HCT116 (cell line): Measurements from ENCODE around the gene KIAA1671. TPM values are rescaled to one million over a fixed set of nuclear protein-coding genes. Genes with fewer than 3 reads are reported as not detected.
A peak's percentile ranks its signal among the peaks of the same experiment; 100 is the strongest.

Experiments
- ATAC-seq: fragments of 200-7000 bp; cut with Tn5 transposase; 2 replicates; pipeline ENCODE4 v1.9.1; 2020; ENCODE audit warnings: mild to moderate bottlenecking, moderate library complexity
- Bru-seq: library from RNA; stranded (reverse); fragments of 400-500 nt; gene quantifications from one replicate; lab custom pipeline; 2021; lab: Mats Ljungman, UMichigan
- BruChase-seq, 2 experiments: library from RNA; stranded (reverse); fragments of 400-500 nt; gene quantifications; one replicate each; lab custom pipeline; 2021; lab: Mats Ljungman, UMichigan
- BruUV-seq: library from RNA; stranded (reverse); fragments of 400-500 nt; replicated peaks from 2 replicates; lab custom pipeline; 2021; lab: Mats Ljungman, UMichigan
- CTCF ChIA-PET: fragments of 300-600 bp; sonication (Branson Sonifier 250); formaldehyde crosslinking; loops from one replicate; lab custom pipeline; 2021; ENCODE audit warnings: antibody characterized with exemption; lab: Charles Lee
- POLR2A ChIA-PET: fragments of 300-600, 350-600 bp; sonication (Branson Sonifier 250); formaldehyde crosslinking; loops from one replicate; lab custom pipeline; 2021; ENCODE audit warnings: antibody characterized with exemption; lab: Charles Lee
- RAD21 ChIA-PET, 2 experiments: fragments of 300-600 bp; sonication (Branson Sonifier 250); formaldehyde crosslinking; loops; one replicate each; lab custom pipeline; 2023; ENCODE audit warnings: low total read pairs in 2 of 2; ENCODE audit not compliant: uncharacterized antibody in 2 of 2, unreplicated experiment in 2 of 2, low non-redundant PET in 1 of 2; lab: Charles Lee
- DNase-seq: peaks from one replicate; pipeline ENCODE4 v3.0.0-alpha.2; 2010; ENCODE audit warnings: low read depth, low spot score
- H2AFZ ChIP-seq: fragments of 200-600 bp; shearing (Covaris generic), sonication (generic); 2 replicates; pipeline ENCODE4 v1.6.1; 2017; ENCODE audit warnings: low read depth, mixed run types, mixed read lengths, antibody characterized with exemption, low read length; ENCODE audit not compliant: poor library complexity, severe bottlenecking
- H3K27ac ChIP-seq: 2 replicates; pipeline ENCODE4 v1.5.1; 2012; ENCODE audit warnings: low read depth, low read length
- H3K27me3 ChIP-seq: fragments of 200-600 bp; sonication (generic); 2 replicates; pipeline ENCODE4 v1.6.1; 2016; ENCODE audit warnings: mixed run types, low read length, mixed read lengths; ENCODE audit not compliant: insufficient read depth
- H3K36me3 ChIP-seq, 2 experiments: fragments of 200-500 bp in 1 of 2; fragments of 200-600 bp in 1 of 2; sonication (Bioruptor generic) in 1 of 2; sonication (generic) in 1 of 2; 2 replicates each; pipeline versions ENCODE4 v1.5.1 to v1.6.1; 2014 to 2016; ENCODE audit warnings: low read length in 2 of 2, inconsistent platforms in 1 of 2, mixed read lengths in 1 of 2, mixed run types in 1 of 2; ENCODE audit not compliant: insufficient read depth in 2 of 2, control insufficient read depth in 1 of 2
- H3K4me1 ChIP-seq, 2 experiments: fragments of 200-600 bp in 1 of 2; sonication (generic) in 1 of 2; 2 replicates each; pipeline versions ENCODE4 v1.5.1 to v1.6.1; 2012 to 2017; ENCODE audit warnings: low read length in 2 of 2, inconsistent platforms in 1 of 2, mild to moderate bottlenecking in 1 of 2, mixed read lengths in 1 of 2, mixed run types in 1 of 2, moderate library complexity in 1 of 2; ENCODE audit not compliant: insufficient read depth in 2 of 2, control insufficient read depth in 1 of 2
- H3K4me2 ChIP-seq: fragments of 200-600 bp; sonication (generic); 2 replicates; pipeline ENCODE4 v1.6.1; 2017; ENCODE audit warnings: mixed run types, low read length, mixed read lengths
- H3K4me3 ChIP-seq, 2 experiments: fragments of 200-600 bp in 1 of 2; sonication (generic) in 1 of 2; replicated peaks in 1 of 2; 2 replicates each; pipeline ENCODE4 v1.5.1; 2011 to 2016; ENCODE audit warnings: low read length in 2 of 2, control low read depth in 1 of 2, low read depth in 1 of 2, mild to moderate bottlenecking in 1 of 2, mixed read lengths in 1 of 2, mixed run types in 1 of 2
- H3K79me2 ChIP-seq: fragments of 200-600 bp; sonication (generic); 2 replicates; pipeline ENCODE4 v1.6.1; 2017; ENCODE audit warnings: mild to moderate bottlenecking, mixed run types, low read length, moderate library complexity, mixed read lengths; ENCODE audit not compliant: insufficient read depth
- H3K9ac ChIP-seq: fragments of 200-600 bp; sonication (generic); 2 replicates; pipeline ENCODE4 v1.6.1; 2016; ENCODE audit warnings: low read length, mixed read lengths
- H3K9me2 ChIP-seq: fragments of 200-600 bp; sonication (generic), shearing (Covaris generic); 2 replicates; pipeline ENCODE4 v1.6.1; 2017; ENCODE audit warnings: mixed run types, mild to moderate bottlenecking, moderate library complexity; ENCODE audit not compliant: insufficient read depth
- H3K9me3 ChIP-seq, 2 experiments: fragments of 200-500 bp in 1 of 2; fragments of 200-600 bp in 1 of 2; sonication (Bioruptor generic) in 1 of 2; sonication (generic) in 1 of 2; 2 replicates each; pipeline ENCODE4 v1.6.1; 2014 to 2017; ENCODE audit warnings: low read length in 2 of 2, mixed read lengths in 2 of 2, inconsistent platforms in 1 of 2, low read depth in 1 of 2, mild to moderate bottlenecking in 1 of 2, mixed run types in 1 of 2, moderate library complexity in 1 of 2; ENCODE audit not compliant: control insufficient read depth in 1 of 2, insufficient read depth in 1 of 2
- H4K20me1 ChIP-seq: fragments of 200-600 bp; sonication (generic), shearing (Covaris generic); 2 replicates; pipeline ENCODE4 v1.6.1; 2017; ENCODE audit warnings: mixed run types, mild to moderate bottlenecking, moderate library complexity; ENCODE audit not compliant: insufficient read depth
- CEBPB ChIP-seq: IDR thresholded peaks from 2 replicates; pipeline ENCODE4 v1.6.1; 2012; ENCODE audit warnings: low read depth
- EGR1 ChIP-seq: IDR thresholded peaks from 2 replicates; pipeline ENCODE4 v1.6.1; 2012; ENCODE audit warnings: low read depth
- ELF1 ChIP-seq: IDR thresholded peaks from 2 replicates; pipeline ENCODE4 v1.6.1; 2012; ENCODE audit warnings: low read depth, borderline replicate concordance
- EZH2 ChIP-seq: fragments of 200-600 bp; sonication (generic); IDR thresholded peaks from 2 replicates; pipeline ENCODE4 v1.6.1; 2017; ENCODE audit warnings: antibody characterized with exemption, mixed run types
- EZH2phosphoT487 ChIP-seq: fragments of 200-600 bp; IDR thresholded peaks from 2 replicates; pipeline ENCODE4 v1.6.1; 2018; ENCODE audit warnings: antibody characterized with exemption, borderline replicate concordance
- FOSL1 ChIP-seq: IDR thresholded peaks from 2 replicates; pipeline ENCODE4 v1.6.1; 2012; ENCODE audit warnings: low read depth
- JUND ChIP-seq: IDR thresholded peaks from 2 replicates; pipeline ENCODE4 v1.6.1; 2012
- RAD21 ChIP-seq: IDR thresholded peaks from 2 replicates; pipeline ENCODE4 v1.6.1; 2012; ENCODE audit warnings: low read depth, mild to moderate bottlenecking
- SIN3A ChIP-seq: IDR thresholded peaks from 2 replicates; pipeline ENCODE4 v1.6.1; 2012; ENCODE audit warnings: low read depth
- SP1 ChIP-seq: IDR thresholded peaks from 2 replicates; pipeline ENCODE4 v1.6.1; 2012; ENCODE audit warnings: low read depth
- TCF7L2 ChIP-seq: IDR thresholded peaks from 2 replicates; pipeline ENCODE4 v1.7.0; 2011; ENCODE audit warnings: borderline replicate concordance, inconsistent platforms; ENCODE audit not compliant: insufficient read depth, insufficient read length; ENCODE audit errors: extremely low read depth
- YY1 ChIP-seq: IDR thresholded peaks from 2 replicates; pipeline ENCODE4 v1.6.1; 2011; ENCODE audit warnings: low read length, low read depth, moderate library complexity, mild to moderate bottlenecking; ENCODE audit not compliant: insufficient replicate concordance; ENCODE audit errors: extremely low read depth
- ZFX ChIP-seq: fragments of 450-650 bp; IDR thresholded peaks from 2 replicates; pipeline ENCODE4 v1.6.1; 2017
- intact Hi-C: fragments of 100-400 bp; cut with micrococcal nuclease; formaldehyde crosslinking; loops from 2 replicates; pipeline ENCODE4 v1.10.0; 2022
- long read RNA-seq: library from polyadenylated mRNA; unstranded; transcript quantifications from one replicate; pipeline ENCODE4 v2.0.0, GENCODE V29; 2021; ENCODE audit not compliant: unreplicated experiment
- polyA plus RNA-seq: library from polyadenylated mRNA; unstranded; fragments of >200 nt; gene quantifications from 2 replicates; pipeline ENCODE4 v1.2.1, GENCODE V29; 2012; ENCODE audit warnings: missing spikeins
- total RNA-seq: library from RNA; stranded (reverse); gene quantifications from one replicate; pipeline ENCODE4 v1.2.1, GENCODE V29; 2021; ENCODE audit not compliant: unreplicated experiment
- TF ChIP-seq, protein P1 (sequence below), 3 experiments: fragments of 200-600 bp in 1 of 3; sonication (generic) in 1 of 3; IDR thresholded peaks in 2 of 3; conservative IDR thresholded peaks in 1 of 3; 2 replicates each; pipeline ENCODE4 v1.5.1; 2012 to 2017; ENCODE audit warnings: low read depth in 2 of 3, low read length in 2 of 3, antibody characterized with exemption in 1 of 3, borderline replicate concordance in 1 of 3, control low read depth in 1 of 3, mild to moderate bottlenecking in 1 of 3, mixed read lengths in 1 of 3, mixed run types in 1 of 3, moderate library complexity in 1 of 3; ENCODE audit not compliant: insufficient read depth in 1 of 3
- TF ChIP-seq, protein P2 (sequence below): IDR thresholded peaks from 2 replicates; pipeline ENCODE4 v1.6.1; 2012
- TF ChIP-seq, protein P3 (sequence below): IDR thresholded peaks from 2 replicates; pipeline ENCODE4 v1.6.1; 2011; ENCODE audit warnings: mild to moderate bottlenecking, low read length, moderate library complexity; ENCODE audit not compliant: insufficient replicate concordance; ENCODE audit errors: extremely low read depth

KIAA1671 gene
- total RNA-seq (36.8 TPM), Bru-seq, nascent RNA (percentile 73 among the genes with signal in this experiment), BruChase-seq, experiment 1, labeled RNA remaining after a 6-hour chase (percentile 76 among the genes with signal in this experiment), BruChase-seq, experiment 2, labeled RNA remaining after a 2-hour chase (percentile 75 among the genes with signal in this experiment)
- polyA plus RNA-seq = 13.2 and 13.5 TPM in 2 replicates
- long read RNA-seq, partial matches to known transcripts = 5 of 25 reads
- long read RNA-seq, other reads (novel, unspliced or antisense) = 20 of 25 reads

DNA sequence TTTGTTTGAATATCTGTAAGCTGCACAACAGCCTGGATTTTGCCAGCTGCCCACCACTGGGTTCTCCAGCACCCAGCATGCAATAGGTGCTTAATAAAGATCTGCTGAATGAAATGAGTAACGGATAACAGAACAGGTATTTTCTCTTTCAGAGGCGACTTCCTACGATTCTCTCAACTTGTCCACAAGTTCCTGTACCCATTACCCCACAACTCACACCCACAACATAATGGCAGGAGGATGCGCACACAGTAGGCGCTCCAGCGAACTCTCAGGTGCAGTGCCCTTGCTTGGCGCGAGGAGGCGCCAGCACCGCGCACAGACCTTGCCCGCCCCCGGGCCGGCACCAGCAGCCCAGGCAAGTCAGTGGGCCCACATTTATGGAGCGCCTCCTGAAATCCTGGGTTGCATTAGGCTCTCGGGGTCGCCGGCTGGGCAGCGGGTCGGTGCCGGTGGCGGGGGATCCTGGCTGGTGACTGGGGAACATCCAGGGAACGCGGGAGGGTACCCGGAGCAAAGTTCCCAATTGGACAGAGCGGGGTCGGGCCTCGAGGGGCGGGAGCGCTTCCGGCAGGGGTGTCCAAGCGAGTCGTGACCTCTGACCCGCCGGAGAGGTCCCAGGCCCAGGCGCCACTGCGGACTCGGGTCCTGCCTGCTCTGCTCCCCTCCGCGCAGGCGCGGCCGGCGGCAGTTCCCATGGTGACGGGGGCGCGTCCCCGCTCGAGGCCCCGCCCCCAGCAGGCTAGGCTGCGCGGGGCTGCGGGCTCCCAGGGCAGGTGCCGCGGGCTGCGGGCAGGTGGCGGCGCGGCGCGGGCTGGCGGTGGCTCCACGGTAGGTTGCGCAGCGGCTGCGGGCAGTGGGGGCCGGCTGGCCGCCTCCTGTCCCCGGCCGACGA, at the start of gene KIAA1671:
KIAA1671 (plus strand) TSS at position 775 of the 895 bp plus-strand sequence. CDS start 75,284 bp downstream, outside the sequence.
- peak within 1 kb of the TSS; percentile 86 for H3K4me3 ChIP-seq
- no TSS peak for BruUV-seq
- H3K27me3 ChIP-seq = no peaks in the 10 kb centered on the region
- ChIA-PET CTCF (interaction anchor here (0.6 to 2.7 kb wide), 8 partner anchors 9 to 105 kb away, joined by 3 to 22 read pairs (median 4); no protein-coding TSS in a partner anchor), POLR2A (no interaction called here), RAD21 (interaction anchor here (1.0 to 1.2 kb wide), 2 partner anchors 97 kb away, joined by 3 to 5 read pairs; no protein-coding TSS in a partner anchor)
- peaks cover 43% of the 10 kb centered on the region for H3K79me2 ChIP-seq
- H3K27ac ChIP-seq = peak within 1 kb of the TSS; percentile 98
- no peaks in the 10 kb centered on the region for H4K20me1 ChIP-seq
- H3K9me3 ChIP-seq = no peaks in the 10 kb centered on the region
- H3K36me3 ChIP-seq = no peaks in the 10 kb centered on the region
- H3K4me1 ChIP-seq = peaks cover 34 to 54% of the 10 kb centered on the region in 2 experiments
- peak within 1 kb of the TSS; percentile 93 for H3K4me2 ChIP-seq
- ATAC-seq (peak; percentile 88), DNase-seq (peak; percentile 53)
- intact Hi-C loops = loop anchor here (1.0 to 5.0 kb wide), 3 partner anchors 42 to 96 kb away; no protein-coding TSS in a partner anchor
- peak within 1 kb of the TSS; percentile 11 for H2AFZ ChIP-seq
- peak within 1 kb of the TSS; percentile 92 for H3K9ac ChIP-seq
- H3K9me2 ChIP-seq = no peaks in the 10 kb centered on the region
- no peak for TF ChIP-seq YY1
- no peak for TF ChIP-seq SP1
- TF ChIP-seq EZH2phosphoT487 = no peak
- no peak for TF ChIP-seq TCF7L2
- TF ChIP-seq, protein P1, sequence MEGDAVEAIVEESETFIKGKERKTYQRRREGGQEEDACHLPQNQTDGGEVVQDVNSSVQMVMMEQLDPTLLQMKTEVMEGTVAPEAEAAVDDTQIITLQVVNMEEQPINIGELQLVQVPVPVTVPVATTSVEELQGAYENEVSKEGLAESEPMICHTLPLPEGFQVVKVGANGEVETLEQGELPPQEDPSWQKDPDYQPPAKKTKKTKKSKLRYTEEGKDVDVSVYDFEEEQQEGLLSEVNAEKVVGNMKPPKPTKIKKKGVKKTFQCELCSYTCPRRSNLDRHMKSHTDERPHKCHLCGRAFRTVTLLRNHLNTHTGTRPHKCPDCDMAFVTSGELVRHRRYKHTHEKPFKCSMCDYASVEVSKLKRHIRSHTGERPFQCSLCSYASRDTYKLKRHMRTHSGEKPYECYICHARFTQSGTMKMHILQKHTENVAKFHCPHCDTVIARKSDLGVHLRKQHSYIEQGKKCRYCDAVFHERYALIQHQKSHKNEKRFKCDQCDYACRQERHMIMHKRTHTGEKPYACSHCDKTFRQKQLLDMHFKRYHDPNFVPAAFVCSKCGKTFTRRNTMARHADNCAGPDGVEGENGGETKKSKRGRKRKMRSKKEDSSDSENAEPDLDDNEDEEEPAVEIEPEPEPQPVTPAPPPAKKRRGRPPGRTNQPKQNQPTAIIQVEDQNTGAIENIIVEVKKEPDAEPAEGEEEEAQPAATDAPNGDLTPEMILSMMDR (IDR thresholded peaks at IDR 0.05 in 2 of 3, conservative IDR thresholded peaks at IDR 0.05 in 1 of 3; ENCODE audit: borderline replicate concordance in 1 of 3, insufficient read depth in 1 of 3, low read depth in 2 of 3, low read length in 2 of 3) = peak; percentile 95 to 98 (median 97)
- TF ChIP-seq JUND = no peak
- no peak for TF ChIP-seq SIN3A
- TF ChIP-seq FOSL1 = no peak
- TF ChIP-seq CEBPB = no peak
- TF ChIP-seq EGR1 = peak; percentile 80
- TF ChIP-seq EZH2 = no peak
- TF ChIP-seq RAD21 = peak; percentile 98
- TF ChIP-seq, protein P2, sequence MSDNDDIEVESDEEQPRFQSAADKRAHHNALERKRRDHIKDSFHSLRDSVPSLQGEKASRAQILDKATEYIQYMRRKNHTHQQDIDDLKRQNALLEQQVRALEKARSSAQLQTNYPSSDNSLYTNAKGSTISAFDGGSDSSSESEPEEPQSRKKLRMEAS = peak; percentile 36; the same call in 1 of the 2 replicates
- no peak; the same call in 1 of the 2 replicates for TF ChIP-seq ZFX
- TF ChIP-seq ELF1 = no peak
- TF ChIP-seq, protein P3, sequence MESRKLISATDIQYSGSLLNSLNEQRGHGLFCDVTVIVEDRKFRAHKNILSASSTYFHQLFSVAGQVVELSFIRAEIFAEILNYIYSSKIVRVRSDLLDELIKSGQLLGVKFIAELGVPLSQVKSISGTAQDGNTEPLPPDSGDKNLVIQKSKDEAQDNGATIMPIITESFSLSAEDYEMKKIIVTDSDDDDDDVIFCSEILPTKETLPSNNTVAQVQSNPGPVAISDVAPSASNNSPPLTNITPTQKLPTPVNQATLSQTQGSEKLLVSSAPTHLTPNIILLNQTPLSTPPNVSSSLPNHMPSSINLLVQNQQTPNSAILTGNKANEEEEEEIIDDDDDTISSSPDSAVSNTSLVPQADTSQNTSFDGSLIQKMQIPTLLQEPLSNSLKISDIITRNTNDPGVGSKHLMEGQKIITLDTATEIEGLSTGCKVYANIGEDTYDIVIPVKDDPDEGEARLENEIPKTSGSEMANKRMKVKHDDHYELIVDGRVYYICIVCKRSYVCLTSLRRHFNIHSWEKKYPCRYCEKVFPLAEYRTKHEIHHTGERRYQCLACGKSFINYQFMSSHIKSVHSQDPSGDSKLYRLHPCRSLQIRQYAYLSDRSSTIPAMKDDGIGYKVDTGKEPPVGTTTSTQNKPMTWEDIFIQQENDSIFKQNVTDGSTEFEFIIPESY = no peak
